DMS53 treated with DMSO at 0.1 percent for 48 hours (cell line): Measurements from ENCODE around the gene SYT6.

Experiments
- DNase-seq: peaks from one replicate; lab custom pipeline; 2025; ENCODE audit not compliant: unreplicated experiment; lab: John Stamatoyannopoulos, UW

SYT6 gene

DNA sequence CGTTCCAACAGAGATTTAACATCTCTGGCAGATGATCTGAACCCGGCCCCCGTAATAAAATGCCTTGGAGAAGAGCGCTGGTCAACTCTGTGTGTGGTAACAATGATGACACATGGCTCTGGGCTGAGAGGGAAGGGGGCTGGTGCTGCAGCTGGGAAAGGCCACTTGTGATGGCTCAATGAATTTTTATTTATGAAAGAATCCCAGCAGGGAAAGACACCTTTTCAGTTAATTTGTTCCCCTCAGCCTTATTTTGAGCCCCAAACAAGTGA, 59.4 kb downstream of the SYT6 start:
- DNase-seq = no peak

- no peak for DNase-seq
Observed at GRCh38 chr1:114093624-114094362, 59.9 kb downstream of the SYT6 start.

DNA sequence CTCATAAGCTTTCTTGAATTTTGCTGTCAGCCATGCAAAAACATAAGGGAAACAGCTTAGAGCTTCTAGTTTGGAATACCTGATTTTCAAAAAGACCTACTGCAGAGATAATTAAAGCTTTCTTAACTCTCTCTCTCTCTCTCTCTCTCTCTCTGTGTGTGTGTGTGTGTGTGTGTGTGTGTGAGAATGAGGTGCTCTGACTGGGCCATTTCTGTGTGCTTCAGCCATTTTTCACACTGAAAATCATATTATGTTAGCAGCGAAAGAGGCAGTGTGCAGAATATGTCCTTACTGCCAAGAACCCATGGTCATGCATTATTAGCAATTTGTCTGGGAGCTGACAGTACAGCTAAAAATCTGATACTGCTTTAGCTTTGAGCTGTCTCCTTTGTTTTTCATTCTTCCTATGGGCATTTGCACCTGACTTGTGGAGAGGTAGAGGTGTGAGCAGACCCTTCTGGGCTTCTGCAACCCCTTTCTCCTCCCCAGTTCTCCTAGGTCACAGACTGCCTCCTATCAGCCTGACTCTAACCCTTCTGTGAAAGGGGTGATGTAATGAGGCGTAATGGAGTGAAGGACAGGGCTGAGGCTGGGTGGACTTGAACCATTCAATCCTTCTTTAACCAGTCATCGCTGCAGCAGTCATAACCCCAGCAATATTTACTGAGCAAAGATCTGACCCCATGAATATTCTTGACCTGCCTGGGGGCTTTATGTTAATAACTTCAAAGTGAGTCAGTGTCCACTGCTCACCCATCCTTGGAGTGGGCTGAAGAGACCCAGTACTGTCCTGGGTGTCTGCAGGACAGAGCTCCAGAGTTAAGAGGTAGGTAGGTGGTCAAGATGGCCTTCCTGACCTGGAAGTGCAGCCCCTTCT, 61.2 kb downstream of the SYT6 start:
- no peak for DNase-seq

DNA sequence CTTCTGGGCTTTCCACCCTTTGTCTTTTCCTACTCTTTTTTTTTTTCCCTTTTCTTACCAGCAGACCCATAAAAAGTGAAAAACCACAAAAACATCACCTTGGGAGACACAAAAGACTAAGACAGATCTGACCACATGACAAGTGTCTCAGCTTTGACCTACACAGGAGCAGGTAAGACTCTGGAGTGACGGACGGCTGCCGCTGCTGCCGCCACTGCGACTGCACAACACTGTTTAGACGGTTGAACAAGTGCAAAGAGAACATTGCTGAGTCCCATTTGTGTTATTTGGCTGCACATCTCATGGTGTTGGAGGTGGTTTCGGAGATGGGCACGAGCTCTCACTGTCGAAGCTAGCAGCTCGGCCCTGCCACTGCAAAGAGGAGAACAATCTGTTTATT, 62.0 kb downstream of the SYT6 start:
- DNase-seq = no peak

GRCh38 chr1:114090738-114091505, 62.7 kb downstream of the SYT6 start:
- no peak for DNase-seq

- no peak for DNase-seq
Observed at GRCh38 chr1:114089502-114090138, 64.0 kb downstream of the SYT6 start.

DNA sequence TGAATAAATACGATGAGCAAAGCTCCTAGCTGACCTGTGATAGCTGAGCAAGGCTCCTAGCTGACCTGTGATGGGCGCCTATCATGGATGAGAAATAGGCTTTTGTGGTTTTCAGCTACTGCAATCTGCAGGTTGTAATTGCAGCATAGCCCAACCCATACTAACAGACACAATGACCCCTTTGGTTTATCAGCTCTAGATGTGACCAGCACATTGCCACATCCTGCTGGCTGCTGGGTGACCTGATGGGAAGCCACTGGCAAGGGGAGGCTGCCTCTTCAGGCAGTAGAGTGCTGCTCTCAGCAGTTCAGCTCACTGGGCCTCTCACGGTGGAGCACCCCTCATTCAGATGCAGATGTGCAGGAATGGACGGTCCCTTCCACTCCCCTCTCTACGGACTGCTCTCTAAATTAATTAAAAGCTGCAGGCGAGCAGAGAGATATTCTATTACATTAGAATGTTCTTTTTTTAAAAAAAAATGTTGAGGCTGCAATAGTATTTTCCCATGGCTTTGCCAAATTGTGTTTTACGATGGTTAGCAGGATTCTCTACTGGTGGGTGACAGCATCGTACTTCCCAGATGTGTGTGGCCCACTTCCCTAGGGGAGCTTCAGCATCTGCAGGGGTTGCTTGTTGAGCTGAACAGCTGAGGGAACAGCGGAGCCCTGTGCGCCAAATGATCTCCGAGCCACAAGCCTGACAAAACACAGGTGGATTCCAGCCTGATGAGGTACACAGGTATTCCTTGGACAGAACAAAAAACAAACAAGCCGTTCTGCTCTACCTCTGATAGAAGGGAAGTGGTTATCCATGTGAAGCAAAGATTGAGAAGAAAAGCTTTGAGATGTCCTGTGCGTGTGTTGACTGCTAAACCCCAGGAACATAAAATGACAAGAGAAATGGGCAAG, 65.0 kb downstream of the SYT6 start:
- no peak for DNase-seq

DNA sequence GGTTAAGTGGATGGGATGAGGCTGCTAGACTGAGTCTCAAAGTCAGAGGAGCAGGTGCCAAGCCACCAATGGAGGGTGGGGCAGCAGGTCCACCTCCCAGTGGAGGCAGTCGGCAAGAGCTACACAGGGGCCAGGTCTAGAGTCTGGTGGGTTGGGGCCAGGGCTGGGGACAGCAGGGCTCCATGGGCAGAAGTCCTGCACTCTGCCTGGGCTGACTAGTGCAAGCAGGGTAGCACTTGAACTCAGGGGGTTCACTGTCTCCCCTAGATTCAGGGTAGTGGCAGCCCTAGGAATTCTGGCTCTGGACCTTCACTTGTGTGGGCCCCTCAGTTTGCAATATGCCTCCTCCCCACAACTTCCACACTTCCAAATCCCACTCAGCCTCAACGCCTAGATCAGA, 66.2 kb downstream of the SYT6 start:
- no peak for DNase-seq

- no peak for DNase-seq
Observed at GRCh38 chr1:114086601-114087368, 66.9 kb downstream of the SYT6 start.

- no peak for DNase-seq
Observed at GRCh38 chr1:114082867-114083585, 70.6 kb downstream of the SYT6 start.

GRCh38 chr1:114082304-114082630, 71.4 kb downstream of the SYT6 start:
- DNase-seq = no peak

GRCh38 chr1:114081437-114082303, 72.0 kb downstream of the SYT6 start:
- no peak for DNase-seq

DNA sequence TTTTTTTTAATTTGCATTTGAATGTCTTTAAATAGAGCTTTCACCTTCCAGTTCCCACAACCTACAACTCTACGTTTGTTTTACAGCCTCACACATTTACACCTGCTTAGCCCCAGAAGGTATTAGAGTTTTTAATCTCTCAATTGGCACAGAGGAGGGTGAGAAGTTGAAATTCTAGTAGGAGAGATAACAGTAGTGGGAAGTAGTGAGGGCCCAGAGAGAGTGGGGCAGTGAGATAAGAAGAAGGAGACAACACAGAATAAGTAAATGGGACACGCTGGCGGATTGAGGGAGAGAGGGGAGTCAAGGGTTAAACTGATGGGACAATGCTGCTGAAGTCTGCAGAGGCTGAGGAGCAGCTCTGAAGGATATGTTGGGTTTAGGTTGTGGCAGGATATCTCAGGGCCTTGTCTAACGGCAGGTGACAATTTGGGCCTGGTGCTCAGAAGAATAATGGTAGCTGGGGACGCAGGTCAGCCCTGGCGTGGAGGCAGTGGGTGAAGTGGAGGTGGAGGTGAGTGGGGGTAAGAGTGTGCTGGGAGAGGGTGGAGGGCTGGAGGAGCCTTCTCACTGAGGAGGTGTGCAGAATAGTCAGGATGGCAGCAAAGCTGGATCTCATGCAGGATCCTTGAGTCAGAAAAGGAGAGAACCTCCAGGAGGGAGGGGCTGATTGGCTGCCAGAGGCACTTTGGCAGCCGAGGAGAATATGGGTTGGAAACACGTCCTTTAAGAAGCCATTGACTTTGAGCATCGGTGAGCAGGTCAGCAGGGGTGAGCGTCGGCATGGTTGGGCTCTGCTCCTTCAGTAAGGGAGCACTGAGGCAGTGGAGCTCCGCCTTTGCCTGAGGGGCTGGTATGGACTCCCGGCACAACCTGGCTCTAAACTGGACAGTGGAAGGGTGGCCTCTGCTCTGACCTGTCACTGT, 72.9 kb downstream of the SYT6 start:
- DNase-seq = no peak

- DNase-seq = no peak
Observed at GRCh38 chr1:114079596-114080190, 74.0 kb downstream of the SYT6 start.

DNA sequence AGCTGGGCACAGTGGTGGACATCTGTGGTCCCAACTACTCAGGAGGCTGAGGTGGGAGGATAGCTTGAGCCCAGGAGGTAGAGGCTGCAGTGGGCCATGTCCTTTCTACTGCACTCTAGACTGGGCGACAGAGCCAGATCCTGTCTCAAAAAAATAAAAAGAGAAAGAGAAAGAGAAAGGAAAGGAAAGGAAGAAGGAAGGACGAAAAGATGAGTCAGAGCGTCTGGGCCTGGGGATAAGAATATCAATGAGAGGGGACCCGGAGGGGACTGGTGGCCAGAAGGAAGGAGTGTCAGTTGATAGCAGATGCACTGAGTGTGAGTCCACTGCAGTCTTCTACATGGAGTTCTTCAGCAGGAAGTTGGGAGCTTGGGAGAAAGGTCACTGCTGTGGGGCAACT, 75.6 kb downstream of the SYT6 start:
- no peak for DNase-seq

DNA sequence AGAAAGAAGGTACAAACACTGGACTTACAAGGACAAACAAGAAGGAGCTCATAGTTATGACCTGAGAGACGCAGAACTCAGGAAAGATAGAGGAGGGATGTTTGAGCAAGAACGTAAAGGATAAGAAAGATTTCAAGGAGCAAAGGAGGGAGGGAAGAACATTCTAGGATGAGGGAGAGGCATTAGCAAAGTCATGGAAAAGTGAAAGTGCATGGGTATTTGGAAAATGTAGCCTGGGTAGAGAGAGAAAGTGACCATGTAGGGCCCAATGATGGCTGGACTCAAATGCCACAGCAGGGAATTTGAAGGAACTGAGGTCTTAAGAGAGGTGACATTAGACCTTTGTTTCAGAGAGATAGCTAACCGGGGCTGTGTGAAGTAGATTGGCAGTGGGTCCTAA, 76.5 kb downstream of the SYT6 start:
- no peak for DNase-seq

DNA sequence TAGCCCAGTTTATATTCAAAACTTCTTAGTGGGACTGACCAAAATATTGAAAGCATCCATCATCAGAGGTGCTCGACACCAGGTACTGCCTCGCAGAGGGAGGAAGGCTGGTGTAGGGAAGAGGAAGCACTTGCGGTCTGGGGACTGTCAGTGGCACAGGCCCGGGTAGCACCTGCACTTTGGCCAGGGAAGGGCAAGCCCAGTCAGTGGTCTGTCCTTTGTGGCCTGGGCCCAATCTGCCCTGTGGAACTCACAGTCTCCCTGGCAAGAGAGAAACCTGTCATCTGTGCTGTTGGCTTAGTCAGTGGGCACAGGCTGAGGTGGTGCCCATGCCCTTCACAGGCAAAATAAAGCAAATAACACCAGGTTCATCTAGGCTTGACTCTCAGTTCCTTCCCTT, 77.4 kb downstream of the SYT6 start:
- no peak for DNase-seq
